GM12874 (cell line): ENCODE data around the gene SLC12A4.

Experiments used
- TF ChIP-seq, protein P1 (sequence below): IDR thresholded peaks from 2 replicates; pipeline ENCODE4 v1.5.1; 2011; ENCODE audit warnings: low read depth, mild to moderate bottlenecking, control low read depth, low read length, moderate library complexity; ENCODE audit not compliant: insufficient read depth

Gene SLC12A4

GRCh38 chr16:67949645-67950044, 18.8 kb downstream of the SLC12A4 start:
- TF ChIP-seq, protein P1, sequence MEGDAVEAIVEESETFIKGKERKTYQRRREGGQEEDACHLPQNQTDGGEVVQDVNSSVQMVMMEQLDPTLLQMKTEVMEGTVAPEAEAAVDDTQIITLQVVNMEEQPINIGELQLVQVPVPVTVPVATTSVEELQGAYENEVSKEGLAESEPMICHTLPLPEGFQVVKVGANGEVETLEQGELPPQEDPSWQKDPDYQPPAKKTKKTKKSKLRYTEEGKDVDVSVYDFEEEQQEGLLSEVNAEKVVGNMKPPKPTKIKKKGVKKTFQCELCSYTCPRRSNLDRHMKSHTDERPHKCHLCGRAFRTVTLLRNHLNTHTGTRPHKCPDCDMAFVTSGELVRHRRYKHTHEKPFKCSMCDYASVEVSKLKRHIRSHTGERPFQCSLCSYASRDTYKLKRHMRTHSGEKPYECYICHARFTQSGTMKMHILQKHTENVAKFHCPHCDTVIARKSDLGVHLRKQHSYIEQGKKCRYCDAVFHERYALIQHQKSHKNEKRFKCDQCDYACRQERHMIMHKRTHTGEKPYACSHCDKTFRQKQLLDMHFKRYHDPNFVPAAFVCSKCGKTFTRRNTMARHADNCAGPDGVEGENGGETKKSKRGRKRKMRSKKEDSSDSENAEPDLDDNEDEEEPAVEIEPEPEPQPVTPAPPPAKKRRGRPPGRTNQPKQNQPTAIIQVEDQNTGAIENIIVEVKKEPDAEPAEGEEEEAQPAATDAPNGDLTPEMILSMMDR, result no peak

DNA sequence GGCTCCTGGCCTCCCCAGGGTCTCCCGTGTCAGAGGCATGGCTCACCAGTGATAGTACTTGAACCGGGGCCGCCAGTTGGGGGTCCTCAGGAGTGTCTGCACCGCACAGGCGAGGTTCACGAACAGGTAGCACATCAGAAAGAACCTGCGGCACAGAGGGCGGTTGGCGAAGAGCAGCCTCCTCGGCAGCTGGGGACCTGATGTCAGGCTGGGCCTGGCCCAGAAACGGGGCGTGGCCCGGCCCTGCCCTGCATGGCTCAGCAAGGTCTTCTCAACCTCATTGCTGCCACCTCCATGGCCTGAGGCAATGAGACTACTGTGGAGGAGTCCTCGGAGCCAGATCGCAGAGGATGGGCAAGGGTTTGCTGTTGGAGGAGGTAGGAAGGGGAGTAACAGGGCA, 20.4 kb downstream of the SLC12A4 start:
- TF ChIP-seq, protein P1, result no peak

GRCh38 chr16:67946966-67947558, 21.4 kb downstream of the SLC12A4 start:
- TF ChIP-seq, protein P1, result no peak

GRCh38 chr16:67946128-67946569, 22.3 kb downstream of the SLC12A4 start:
- TF ChIP-seq, protein P1, result no peak

DNA sequence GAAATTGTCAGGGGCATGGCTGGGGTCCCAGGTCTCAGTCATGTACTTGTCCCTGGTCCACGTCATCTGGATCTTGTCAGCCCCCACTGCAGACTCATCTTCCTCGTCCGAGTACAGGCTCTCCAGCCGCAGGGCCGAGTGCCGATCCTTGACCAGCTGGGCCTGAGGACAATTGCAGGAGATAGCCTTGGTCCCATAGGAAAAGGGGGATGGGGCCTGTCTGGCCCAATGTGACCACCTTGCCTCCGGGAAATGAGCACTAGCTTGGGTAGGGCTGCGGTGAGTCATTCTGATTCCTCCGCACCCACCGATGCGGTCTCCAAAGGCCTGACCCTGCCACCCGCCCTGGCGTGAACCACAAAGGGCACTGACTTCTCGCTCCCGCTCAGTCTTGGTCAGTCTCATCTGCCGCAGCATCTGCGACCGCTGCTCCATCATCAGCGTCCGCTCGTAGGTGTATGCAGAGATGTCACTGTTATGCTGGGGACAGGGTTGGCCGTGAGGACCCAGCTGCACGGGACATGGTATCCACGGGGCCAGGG, 23.0 kb downstream of the SLC12A4 start:
- TF ChIP-seq, protein P1, result no peak

DNA sequence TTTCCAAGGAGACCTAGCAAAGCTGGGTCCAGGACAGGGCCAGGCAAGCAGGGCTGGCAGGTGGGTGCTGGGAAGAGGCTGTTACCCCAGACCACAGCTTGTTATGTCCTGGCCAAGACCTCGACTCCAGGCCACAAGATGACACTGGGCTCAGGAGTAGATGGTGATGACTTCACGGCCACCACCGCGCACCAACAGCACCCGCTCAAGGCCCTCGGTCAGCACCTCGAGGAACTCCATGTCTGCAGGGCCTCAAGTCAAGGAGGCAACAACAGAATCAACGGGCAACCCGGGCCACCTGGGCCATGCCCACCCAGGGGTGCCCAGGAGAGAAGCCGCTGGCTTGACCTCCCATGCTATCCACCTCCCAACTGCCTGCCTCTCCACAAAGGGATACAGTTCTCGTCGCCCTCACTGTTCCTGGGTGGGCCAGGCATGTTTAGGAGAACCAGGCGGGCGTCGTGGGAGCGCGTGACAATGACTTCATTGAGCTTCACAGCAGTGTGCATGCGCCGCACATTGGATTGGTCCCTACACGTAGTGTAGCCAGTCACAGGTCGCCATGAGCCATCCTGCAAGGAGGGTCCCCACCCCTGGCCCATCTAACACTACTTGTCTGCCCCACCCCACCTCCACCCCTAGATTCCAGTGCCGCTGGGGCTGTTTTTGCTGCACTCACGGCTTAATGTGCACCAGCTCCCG, 23.6 kb downstream of the SLC12A4 start:
- TF ChIP-seq, protein P1, result no peak

GRCh38 chr16:67943619-67944504, 24.6 kb downstream of the SLC12A4 start, which contains the start of gene LCAT:
LCAT (minus strand) TSS chr16:67944120; CDS start chr16:67944101, 19 bp downstream.
- TF ChIP-seq, protein P1, result no peak
